Right ventricle myocardium superior (tissue), 1 donor: Measurements from ENCODE around the gene ANO3. TPM values are rescaled to one million over a fixed set of nuclear protein-coding genes. Genes with fewer than 3 reads are reported as not detected.
A peak's percentile ranks its signal among the peaks of the same experiment; 100 is the strongest.
"Not testable (repeated sequence)": the region's sequence is repeated elsewhere in the genome, so short reads cannot be mapped to it uniquely, and the experiment has no call there.

Experiments used
- ATAC-seq: fragments of 200-7000 bp; cut with Tn5 transposase; one replicate; pipeline ENCODE4 v1.9.1; 2020; ENCODE audit warnings: mild to moderate bottlenecking; ENCODE audit not compliant: poor library complexity
- DNase-seq: peaks from one replicate; pipeline ENCODE4 v3.0.0-alpha.2; 2020
- intact Hi-C: fragments of 100-400 bp; cut with DNase I; formaldehyde crosslinking; loops from one replicate; pipeline ENCODE4 v1.11.2; 2022
- total RNA-seq: library from RNA; stranded (reverse); fragmentation: NEBNext Ultra II Directional; extraction: Animal tissue kit (Norgen Biotek cat#: 25700); gene quantifications from one replicate; pipeline ENCODE4 v1.2.1, GENCODE V29; 2021
- donor health status: DM: no; HTN: yes; CAD: no; lungs with severe emphysema.

The ANO3 gene
- total RNA-seq, 1 donor from 2014 or later = 0.05 TPM

DNA sequence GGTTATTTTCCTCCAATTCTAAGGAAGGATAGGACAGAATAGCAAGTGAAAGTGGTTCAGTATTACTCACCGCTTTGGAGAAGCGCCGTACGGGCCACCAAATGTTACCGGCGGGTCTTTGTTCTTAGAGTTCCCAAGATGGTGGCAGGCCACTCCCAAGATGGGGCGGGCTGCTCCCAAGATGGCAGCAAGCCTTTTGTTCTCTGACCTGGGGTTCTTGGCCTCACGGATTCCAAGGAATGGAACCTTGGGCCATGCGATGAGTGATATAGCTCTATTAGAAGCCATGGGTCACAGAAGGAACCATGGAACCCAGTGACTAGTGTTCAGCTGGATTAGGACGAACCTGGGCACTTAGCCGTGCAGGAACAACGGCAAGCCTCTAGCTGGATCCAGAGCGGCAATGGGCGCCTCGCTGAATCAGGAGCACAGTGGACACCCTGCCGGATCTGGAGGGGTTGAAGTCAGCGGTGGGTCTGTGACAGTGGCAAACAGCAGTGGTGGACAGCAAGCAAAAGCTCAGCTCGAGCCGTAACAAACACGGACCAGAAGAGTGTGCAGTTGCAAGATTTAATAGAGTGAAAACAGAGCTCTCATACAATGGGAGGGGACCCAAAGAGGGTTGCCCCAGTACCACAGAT is 265.2 kb downstream of the ANO3 start:
- ATAC-seq, intact Hi-C loops, DNase-seq: not testable (repeated sequence)

DNA sequence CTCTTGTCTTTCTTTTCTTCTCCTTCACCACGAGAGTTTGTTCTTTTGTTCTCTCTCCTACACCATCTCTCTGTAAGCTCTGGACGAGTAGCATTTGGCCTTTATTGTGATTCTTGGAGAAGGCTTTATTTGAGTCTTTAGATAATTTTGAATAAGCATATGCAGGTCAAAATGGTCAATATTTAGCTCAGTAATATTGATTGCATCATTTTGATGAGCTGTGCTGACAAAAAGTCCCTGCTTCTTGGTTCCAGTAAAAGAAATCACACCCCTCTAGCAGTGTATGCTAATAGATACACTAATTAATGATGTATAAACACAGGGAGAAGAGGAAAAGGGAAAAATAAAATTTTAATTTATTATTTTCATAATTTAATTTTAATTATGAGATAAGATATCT is 266.0 kb downstream of the ANO3 start:
- intact Hi-C loops = no loop called here
- ATAC-seq = no peak

DNA sequence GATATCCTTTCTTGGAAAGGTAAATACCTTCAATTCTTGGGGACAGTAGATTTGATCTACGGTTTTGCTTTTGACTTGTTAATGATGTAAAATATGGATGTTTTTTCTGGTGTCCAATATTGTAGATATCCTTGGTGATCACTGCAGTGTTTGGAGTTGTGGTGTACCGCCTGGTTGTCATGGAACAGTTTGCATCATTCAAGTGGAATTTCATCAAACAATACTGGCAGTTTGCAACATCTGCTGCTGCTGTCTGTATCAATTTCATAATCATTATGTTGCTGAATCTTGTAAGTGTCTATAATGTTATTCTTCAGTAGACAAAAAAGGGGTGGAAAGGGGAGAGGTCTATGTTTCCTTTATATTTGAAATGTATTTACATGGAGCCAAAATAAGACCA is 267.5 kb downstream of the ANO3 start:
- DNase-seq = no peak
- intact Hi-C loops = no loop called here
- no peak for ATAC-seq

More for the DNA sequence above, 266.0 kb downstream of the ANO3 start:
- no peak for DNase-seq

DNA sequence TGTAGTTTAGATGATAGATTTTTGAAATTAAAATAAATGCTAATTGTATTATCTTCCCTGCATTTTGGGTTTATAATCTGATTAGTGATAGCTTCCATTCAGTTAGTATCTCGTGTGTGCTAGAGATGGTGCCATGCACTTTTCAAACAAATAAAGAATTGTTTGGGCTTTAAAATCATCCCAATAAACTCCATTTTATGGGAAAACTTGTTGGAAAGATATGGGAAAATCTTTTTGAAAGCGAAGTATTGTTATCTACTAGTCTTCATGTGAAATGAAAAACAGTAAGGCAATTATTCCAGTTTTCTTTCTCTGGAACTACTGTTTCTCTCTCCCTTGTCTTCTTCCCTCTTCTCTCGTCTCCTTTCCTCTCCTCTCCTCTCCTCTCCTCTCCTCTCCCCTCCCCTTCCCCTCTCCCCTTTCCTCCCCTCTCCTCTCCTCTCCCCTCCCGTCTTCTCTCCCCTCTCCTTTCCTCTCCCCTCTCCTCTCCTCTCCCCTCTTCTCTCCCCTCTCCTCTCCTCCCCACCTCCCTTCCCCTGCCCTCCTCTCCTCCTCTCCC is 268.0 kb downstream of the ANO3 start:
- intact Hi-C loops = no loop called here
- DNase-seq = no peak
- ATAC-seq = no peak

DNA sequence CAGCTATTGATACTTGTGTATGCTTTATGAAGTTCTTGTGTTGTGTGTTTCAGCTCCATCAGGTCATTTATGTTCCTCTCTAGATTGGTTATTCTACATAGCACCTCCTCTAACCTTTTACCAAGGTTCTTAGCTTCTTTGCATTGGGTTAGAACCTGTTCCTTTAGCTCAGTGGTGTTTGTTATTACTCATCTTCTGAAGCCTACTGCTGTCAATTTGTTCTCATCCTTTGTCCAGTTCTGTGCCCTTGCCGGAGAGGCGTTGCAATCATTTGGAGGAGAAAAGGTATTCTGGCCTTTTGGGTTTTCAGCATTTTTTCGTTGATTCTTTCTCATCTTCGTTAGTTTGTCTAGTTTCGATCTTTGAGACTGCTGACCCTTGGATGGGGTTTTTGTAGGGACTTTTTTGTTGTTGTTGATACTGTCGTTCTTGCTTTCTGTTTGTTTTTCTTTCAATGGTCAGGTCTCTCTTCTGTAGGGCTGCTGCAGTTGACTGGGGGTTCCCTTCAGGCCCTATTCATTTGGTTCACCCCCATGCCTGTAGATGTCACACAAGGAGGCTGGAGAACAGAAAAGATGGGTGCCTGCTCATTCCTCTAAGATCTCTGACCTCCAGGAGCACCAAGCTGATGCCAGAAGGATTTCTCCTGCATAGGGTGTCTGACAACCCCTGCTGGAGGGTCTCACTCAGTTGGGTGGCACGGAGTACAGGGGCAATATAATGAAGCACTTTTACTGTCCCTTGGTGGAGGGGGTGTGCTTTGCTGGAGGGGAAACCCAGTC is 276.0 kb downstream of the ANO3 start:
- DNase-seq (no peak), ATAC-seq (no peak)
- intact Hi-C loops = no loop called here

DNA sequence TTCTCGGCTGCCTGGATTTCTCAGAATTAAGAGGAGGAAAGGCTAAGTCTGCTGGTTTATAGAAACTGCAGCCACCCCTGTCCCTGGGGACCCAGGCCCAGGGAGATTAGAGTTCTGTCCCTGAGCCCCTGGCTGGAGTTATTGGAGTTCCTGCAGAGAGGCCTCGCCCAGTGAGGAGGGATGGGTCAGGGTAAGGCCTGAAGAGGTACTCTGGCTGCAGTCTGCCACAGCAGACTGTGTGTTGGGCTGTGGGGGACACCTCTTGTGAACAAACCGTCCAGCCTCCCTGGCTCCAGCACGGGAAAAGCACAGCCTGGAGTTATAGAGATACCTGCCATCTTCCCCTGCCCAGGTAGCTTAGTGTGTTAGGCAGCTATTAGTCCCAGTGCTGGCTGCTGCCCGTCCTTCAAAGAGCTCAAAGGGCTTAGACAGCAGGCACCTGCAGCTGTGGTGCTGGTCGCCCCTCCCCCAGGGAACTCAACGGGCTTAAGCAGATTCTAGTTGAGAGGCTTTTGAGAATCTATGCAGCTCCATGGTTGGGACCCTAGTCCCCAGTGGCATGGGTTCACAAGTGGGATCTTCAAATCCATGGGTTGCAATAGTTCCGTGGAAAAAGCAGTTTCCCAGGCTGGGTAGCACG is 276.7 kb downstream of the ANO3 start:
- ATAC-seq (no peak), DNase-seq (no peak)
- intact Hi-C loops = no loop called here

DNA sequence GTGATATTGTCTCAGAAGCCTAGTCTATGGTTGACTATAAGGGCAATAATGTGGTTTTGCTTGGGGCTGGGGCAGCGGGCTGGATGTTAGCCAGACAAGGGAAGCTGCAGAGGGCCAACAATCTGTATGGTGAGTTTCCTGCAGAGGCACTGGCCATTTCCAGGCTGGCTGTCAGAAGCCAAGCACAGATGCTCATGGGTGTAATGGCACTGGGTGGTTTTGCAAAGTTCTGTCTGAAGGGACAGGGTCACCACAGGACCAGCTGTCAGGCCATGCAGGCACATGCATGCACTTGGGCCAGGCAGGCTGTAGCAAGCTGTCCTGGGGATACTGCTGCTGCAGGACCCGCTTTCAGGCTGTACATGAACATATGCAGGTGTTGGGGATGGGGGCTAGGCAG is 281.8 kb downstream of the ANO3 start:
- intact Hi-C loops = no loop called here
- DNase-seq = no peak
- ATAC-seq = no peak

DNA sequence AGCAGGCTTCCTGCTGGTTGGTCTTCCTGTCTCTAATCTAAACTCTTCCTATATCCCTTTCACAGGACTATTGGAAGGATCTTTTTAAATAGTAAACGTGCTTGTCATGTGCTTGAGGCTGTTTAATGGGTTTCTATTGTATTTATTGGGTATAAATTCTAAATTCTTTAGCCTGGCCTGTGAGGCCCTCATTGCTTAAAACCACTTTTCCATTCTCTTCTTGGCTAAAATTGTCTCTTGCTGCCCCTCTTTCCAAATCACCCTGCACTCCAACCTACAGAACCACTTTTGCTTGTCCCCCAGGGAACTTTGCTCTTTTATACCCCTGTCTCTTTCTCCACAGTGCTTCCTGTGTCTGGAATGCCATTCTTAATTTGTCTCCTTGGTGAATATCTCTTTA is 286.5 kb downstream of the ANO3 start:
- ATAC-seq = no peak
- DNase-seq = no peak
- intact Hi-C loops = no loop called here

DNA sequence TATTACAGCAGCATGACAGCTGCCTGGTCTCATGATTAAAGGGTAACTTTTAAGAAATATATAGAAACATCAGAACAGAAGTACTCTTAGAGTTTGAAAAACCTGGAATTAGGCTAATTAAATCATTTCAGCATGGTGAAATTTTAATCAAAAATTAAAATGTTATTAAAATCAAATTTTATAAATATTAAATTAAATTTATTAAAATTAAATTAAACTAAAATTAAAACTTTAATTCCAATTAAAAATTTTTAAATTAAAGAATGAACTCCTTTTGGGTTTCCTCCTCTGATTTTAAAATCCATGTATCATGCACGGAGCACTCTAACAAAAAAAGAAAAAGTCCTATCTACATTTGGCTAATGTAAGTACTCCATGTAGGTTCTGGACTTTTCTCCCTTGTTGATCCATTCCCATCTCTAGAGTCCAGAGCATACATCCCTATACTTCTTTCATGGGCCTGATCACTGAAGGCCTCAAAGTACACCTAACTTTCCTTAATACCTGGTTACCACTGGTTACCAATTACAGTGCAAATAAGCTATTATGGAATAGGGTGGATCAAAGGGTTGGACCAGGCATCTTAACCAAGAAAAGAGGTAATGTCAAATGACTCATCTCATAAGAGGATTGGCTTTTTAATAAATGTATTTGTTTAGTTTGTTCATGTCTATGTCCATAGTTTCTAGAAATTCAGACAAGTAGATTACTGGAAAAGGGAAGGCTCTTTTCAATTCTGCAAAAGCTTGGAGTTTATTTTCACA is 288.5 kb downstream of the ANO3 start:
- ATAC-seq (no peak), DNase-seq (no peak)
- intact Hi-C loops = no loop called here

DNA sequence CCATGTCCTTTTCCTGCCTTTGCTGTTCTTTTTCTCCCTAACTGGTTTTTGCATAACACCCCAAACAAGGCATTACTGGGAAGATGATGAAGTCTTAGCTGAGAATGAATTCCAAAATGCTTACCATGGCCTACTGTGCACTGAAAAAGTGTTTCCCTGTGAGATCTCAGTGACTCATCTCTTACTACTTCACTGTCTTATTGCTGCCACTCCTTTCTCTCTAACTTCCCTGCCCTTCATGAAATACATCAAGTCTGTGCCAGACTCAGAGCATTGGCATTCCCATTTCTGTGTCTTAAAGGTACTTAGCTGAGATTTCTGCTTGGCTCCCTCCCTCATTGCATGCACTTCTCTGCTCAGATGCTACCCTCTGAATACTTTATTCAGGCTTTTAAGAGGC is 289.2 kb downstream of the ANO3 start:
- DNase-seq (no peak), ATAC-seq (no peak)
- intact Hi-C loops = no loop called here

DNA sequence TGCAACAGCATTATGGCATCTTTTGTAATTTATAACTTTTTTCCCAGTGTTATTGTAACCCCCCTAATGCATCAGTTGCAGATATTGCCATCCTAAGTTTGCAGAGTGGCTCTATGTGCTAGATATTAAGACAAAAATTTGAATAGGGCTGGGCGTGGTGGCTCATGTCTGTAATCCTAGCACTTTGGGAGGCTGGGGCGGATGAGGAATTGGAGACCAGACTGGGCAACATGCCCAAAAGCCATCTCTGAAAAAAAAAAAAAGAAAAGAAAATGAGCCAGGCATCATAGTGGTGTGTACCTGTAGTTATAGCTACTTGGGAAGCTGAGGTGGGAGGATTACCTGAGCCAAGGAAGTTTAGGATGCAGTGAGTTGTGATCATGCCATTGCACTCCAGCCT is 290.3 kb downstream of the ANO3 start:
- intact Hi-C loops = no loop called here

DNA sequence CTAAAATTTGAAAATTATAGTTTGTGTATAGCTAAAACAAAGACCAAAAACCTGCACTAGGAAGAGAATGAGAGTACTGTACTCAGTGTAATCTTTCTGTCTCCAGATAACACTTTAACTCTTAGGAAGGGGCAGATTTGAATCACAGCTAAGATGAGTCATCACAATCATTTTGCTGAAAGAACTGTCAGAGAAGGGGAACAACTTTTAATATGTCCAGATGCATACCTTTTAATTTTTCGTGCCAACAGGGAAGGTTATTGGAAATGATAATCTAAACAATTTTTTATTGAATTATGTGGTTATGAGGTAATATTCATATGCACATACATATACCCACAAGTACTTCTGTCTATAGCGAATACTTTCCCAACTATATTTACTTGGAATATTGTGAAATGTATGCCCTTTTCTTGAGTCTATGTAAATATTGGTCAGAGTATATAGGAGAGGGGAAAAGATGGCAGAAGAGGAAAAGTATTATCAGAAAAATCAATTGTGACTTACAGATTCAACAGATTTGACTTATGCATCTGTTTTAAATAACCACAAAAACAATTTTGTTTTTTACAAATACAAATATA is 291.2 kb downstream of the ANO3 start:
- DNase-seq (no peak), ATAC-seq (no peak)
- intact Hi-C loops = no loop called here

More for the DNA sequence above, 290.3 kb downstream of the ANO3 start:
- no peak for DNase-seq
- no peak for ATAC-seq

DNA sequence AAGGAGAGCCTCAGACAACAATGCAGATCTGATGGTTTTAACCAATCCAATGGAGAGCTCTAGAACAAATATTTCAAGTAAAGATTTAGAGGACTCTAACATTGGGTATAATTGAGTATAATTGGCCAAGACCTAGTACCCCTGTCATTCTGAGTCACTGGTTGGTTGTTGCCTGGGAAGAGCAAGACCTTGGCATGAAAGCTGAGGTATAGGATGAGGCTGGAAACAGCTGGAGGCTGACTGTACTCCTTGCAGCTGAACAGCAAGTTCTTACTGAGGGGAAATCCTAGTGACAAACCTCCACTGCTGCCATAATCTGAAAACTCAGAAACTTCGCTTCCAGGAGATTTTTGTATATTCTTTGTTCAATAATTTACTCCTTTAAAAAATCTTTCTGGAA is 294.4 kb downstream of the ANO3 start:
- DNase-seq = no peak
- intact Hi-C loops = no loop called here
- ATAC-seq = no peak

DNA sequence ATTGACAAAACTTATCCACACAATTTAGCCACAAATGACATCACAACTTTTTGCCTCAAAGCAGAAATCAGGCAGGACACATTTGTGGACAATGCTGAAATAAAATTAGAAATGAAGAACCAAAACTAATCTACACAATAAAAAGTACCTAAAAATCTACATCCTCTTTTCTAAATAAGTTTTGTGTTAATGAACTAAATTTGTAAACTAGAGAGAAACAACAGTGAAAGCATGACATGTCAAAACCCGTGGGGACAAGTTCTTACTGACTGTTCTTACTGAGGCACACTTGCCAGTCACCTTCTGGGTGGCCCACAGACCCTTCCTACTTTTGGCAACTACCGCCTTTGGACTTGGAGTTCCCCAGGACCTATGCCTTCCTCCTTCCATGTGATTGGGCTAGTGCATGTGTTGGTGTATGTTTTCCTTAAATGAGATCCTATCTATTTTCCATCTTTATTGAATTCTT is 300.8 kb downstream of the ANO3 start:
- DNase-seq = no peak
- ATAC-seq = no peak
- intact Hi-C loops = no loop called here

DNA sequence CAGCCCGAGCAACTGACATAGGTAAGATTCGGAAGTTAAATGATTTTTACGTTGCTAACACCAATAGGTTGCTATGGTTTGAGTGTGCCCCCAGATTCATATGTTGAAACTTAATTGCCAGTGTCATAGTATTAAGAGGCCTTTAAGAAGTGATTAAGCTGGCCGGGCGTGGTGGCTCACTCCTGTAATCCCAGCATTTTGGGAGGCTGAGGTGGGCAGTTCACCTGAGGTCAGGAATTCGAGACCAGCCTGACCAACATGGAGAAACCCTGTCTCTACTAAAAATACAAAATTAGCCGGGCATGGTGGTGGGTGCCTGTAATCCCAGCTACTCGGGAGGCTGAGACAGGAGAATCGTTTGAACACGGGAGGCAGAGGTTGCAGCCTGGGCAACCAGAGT is 311.4 kb downstream of the ANO3 start:
- intact Hi-C loops = not testable (repeated sequence)

DNA sequence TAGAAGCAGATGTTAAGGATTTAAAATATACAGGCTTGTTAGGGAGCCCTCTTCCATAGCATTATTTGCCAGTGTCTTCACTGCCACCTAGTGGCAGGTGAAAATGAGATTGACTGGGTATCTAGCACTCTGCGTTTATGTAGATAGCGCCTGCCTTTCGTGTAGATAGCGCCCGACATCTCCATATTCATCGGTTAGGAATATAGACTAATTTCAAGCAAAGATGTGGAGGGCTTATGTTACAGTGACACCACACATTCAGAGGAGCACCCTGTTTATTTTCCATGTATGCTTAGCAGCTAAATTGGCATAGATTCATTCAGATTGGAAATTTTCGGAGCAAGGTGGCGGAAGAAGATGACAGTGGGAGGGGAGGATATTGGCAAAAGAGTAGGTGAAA is 318.0 kb downstream of the ANO3 start:
- DNase-seq = no peak
- intact Hi-C loops = no loop called here
- peak; percentile 56 for ATAC-seq

More for the DNA sequence above, 311.4 kb downstream of the ANO3 start:
- ATAC-seq, DNase-seq: not testable (repeated sequence)

DNA sequence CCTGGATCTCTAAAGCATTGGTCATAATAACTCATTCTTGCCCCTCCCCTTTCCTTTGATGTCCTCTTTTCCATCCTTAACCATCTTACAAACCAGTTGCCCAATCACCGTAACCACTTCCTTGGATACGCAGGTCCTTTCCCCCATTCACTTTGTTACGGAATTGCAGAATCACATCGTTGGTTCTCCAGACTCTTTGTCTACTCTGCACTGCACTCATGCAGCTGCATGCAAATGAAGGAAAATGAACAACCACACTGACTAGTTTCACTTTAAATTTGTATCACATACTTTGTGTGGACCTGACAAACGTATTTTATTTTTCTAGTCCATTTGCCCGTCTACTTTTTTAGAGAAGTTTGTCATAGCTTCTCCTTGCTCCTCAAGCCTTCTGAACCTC is 320.0 kb downstream of the ANO3 start:
- intact Hi-C loops = no loop called here
- no peak for ATAC-seq
- DNase-seq = no peak

DNA sequence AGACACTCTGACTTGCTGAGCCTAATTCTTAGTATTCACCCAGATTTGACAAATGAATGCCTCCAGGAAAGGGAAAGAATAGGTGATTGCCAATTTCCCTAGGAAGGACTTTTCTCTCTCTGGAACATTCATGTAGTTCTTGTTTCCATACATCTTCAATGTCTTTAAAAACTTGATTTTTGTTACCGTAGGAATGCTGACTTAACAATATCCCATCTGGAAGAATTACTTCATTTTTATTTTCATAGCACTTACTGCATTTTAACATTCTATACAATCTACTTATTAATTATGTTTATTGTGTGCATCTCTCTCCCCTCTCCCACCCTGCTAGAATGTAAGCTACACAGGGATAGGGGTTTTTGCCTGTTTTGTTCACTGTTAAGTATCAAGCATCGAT is 323.4 kb downstream of the ANO3 start:
- DNase-seq (no peak), ATAC-seq (no peak)
- intact Hi-C loops = no loop called here

DNA sequence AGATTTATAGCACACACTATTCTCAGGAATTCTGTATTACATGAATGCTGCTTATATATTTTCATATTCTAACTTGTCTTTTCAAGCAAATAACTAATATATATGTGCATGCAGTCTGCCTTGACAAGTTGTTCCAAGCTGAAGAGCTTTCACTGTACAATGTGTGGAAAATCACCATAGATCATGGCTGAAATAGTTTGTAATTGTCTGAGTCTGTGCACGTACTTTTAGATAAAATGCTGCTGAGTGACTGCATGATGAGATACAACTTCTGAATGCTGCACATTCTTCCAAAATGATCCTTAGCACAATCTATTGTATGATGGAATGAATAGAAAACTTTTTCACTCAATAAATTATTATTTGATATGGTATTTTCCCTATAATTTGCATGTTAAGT is 331.0 kb downstream of the ANO3 start:
- ATAC-seq (no peak), DNase-seq (no peak)
- intact Hi-C loops = no loop called here
